Tibial nerve (tissue), 4 donors: ENCODE data around the gene SHISA8. TPM values are rescaled to one million over a fixed set of nuclear protein-coding genes. Genes with fewer than 3 reads are reported as not detected.

Source experiments
- DNase-seq, 2 donors: peaks; one replicate each; pipeline ENCODE4 v3.0.0-alpha.2; 2019; ENCODE audit warnings: low spot score in 2 of 2
- H3K27ac ChIP-seq, 4 donors: fragments of 200-600 bp; sonication (generic) in 3 of 4; one replicate each; pipeline ENCODE4 v1.5.1; 2017 to 2019; ENCODE audit warnings: mild to moderate bottlenecking in 1 of 4
- H3K27me3 ChIP-seq, 2 donors: fragments of 200-600 bp; sonication (generic) in 1 of 2; one replicate each; pipeline versions ENCODE4 v1.5.1 to v1.6.0; 2017 to 2019
- H3K36me3 ChIP-seq, 3 donors: fragments of 200-600 bp; sonication (generic); one replicate each; pipeline ENCODE4 v1.5.1; 2018 to 2019
- H3K4me1 ChIP-seq, 4 donors: fragments of 200-600 bp; sonication (generic) in 3 of 4; one replicate each; pipeline ENCODE4 v1.5.1; 2017 to 2019
- H3K4me3 ChIP-seq, 4 donors: fragments of 200-600 bp; sonication (generic) in 3 of 4; one replicate each; pipeline ENCODE4 v1.5.1; 2017 to 2019; ENCODE audit warnings: mild to moderate bottlenecking in 1 of 4, moderate library complexity in 1 of 4
- H3K9me3 ChIP-seq, 4 donors: fragments of 200-600 bp; sonication (generic) in 3 of 4; one replicate each; pipeline ENCODE4 v1.5.1; 2017 to 2019
- CTCF ChIP-seq, 5 experiments: fragments of 200-600 bp in 3 of 5; fragments of 450-650 bp in 2 of 5; sonication (generic) in 3 of 5; IDR thresholded peaks; one replicate each; pipeline ENCODE4 v1.5.1; 2016 to 2019; ENCODE audit warnings: antibody characterized with exemption in 5 of 5, mild to moderate bottlenecking in 3 of 5, moderate library complexity in 2 of 5
- EP300 ChIP-seq, 2 donors: sonication (generic); formaldehyde crosslinking; IDR thresholded peaks; one replicate each; pipeline ENCODE4 v1.6.1; 2017; ENCODE audit warnings: antibody characterized with exemption in 2 of 2, mild to moderate bottlenecking in 1 of 2
- POLR2A ChIP-seq, 2 donors: fragments of 450-650 bp; IDR thresholded peaks; one replicate each; pipeline ENCODE4 v1.6.1; 2017; ENCODE audit warnings: antibody characterized with exemption in 2 of 2, mild to moderate bottlenecking in 2 of 2, moderate library complexity in 2 of 2
- WGBS, 2 donors: methylation state at CpG; one replicate each; pipeline ENCODE4 v1.1.5; 2018; 5-methylcytosine and 5-hydroxymethylcytosine counted together
- total RNA-seq, 4 donors: library from RNA; depleted of rRNA; stranded (reverse); fragments of >200 nt; gene quantifications; one replicate each; pipeline ENCODE4 v1.1.0, GENCODE V29; 2016

Gene SHISA8
- total RNA-seq, 4 donors from 2014 or later = 3.3 TPM; not detected in 3

GRCh38 chr22:41934284-41935014 lies 19.6 kb upstream of the SHISA8 start:
- Histone ChIP-seq H3K27me3 (no peaks in the 10 kb centered on the region), H3K4me1 (peaks cover 0 to 9% (median 0%) of the 10 kb centered on the region in 4 donors), H3K36me3 (no peaks in the 10 kb centered on the region), H3K9me3 (no peaks in the 10 kb centered on the region), H3K27ac (peak overlapping the region in 1 of 4 donors; percentile 73), H3K4me3 (no peak overlapping the region)
- TF ChIP-seq EP300 (IDR thresholded peaks at IDR 0.05) (no peak), POLR2A (IDR thresholded peaks at IDR 0.05) (no peak), CTCF (IDR thresholded peaks at IDR 0.05) (no peak)
- WGBS, 2 donors = 87 to 96% methylated on average over 16 to 17 of the region's 17 CpGs
- DNase-seq = no peak

GRCh38 chr22:41933411-41934177 lies 18.7 kb upstream of the SHISA8 start:
- no peak for DNase-seq
- peak overlapping the region in 1 of 4 donors; percentile 35 for H3K27ac ChIP-seq
- no peaks in the 10 kb centered on the region for H3K9me3 ChIP-seq
- TF ChIP-seq EP300 (IDR thresholded peaks at IDR 0.05) = no peak
- H3K27me3 ChIP-seq = no peaks in the 10 kb centered on the region
- 65 to 67% methylated on average over 11 to 13 of the region's 16 CpGs for WGBS, 2 donors
- peaks cover 0 to under 1% (median 0%) of the 10 kb centered on the region in 4 donors for H3K4me1 ChIP-seq
- H3K36me3 ChIP-seq = no peaks in the 10 kb centered on the region
- H3K4me3 ChIP-seq = no peak overlapping the region

GRCh38 chr22:41932353-41932752 lies 17.5 kb upstream of the SHISA8 start:
- H3K27ac ChIP-seq = no peak overlapping the region
- no peak for DNase-seq
- WGBS, 2 donors = 92 to 93% methylated on average over 9 to 12 of the region's 12 CpGs
- H3K9me3 ChIP-seq = no peaks in the 10 kb centered on the region
- H3K4me1 ChIP-seq = no peaks in the 10 kb centered on the region
- peaks cover 0 to 2% of the 10 kb centered on the region in 2 donors for H3K27me3 ChIP-seq
- H3K4me3 ChIP-seq = no peak overlapping the region
- TF ChIP-seq EP300 (IDR thresholded peaks at IDR 0.05) (no peak), POLR2A (IDR thresholded peaks at IDR 0.05) (no peak), CTCF (IDR thresholded peaks at IDR 0.05) (no peak)
- no peaks in the 10 kb centered on the region for H3K36me3 ChIP-seq

- WGBS, 2 donors = 76 to 79% methylated on average over 10 of the region's 10 CpGs
Observed at GRCh38 chr22:41931701-41932269, 16.9 kb upstream of the SHISA8 start.

More at GRCh38 chr22:41931701-41932269, 16.9 kb upstream of the SHISA8 start:
- Histone ChIP-seq H3K4me3 (no peak overlapping the region), H3K4me1 (peaks cover 0 to 2% (median under 1%) of the 10 kb centered on the region in 4 donors), H3K36me3 (no peaks in the 10 kb centered on the region), H3K9me3 (no peaks in the 10 kb centered on the region), H3K27ac (no peak overlapping the region), H3K27me3 (peaks cover 0 to 7% of the 10 kb centered on the region in 2 donors)
- DNase-seq = no peak
- TF ChIP-seq POLR2A (IDR thresholded peaks at IDR 0.05) (no peak), CTCF (IDR thresholded peaks at IDR 0.05) (no peak), EP300 (IDR thresholded peaks at IDR 0.05) (no peak)
